HepG2 (cell line): Measurements from ENCODE around the gene MTSS2. TPM values are rescaled to one million over a fixed set of nuclear protein-coding genes. Genes with fewer than 3 reads are reported as not detected.

Source experiments
- ARID4A ChIP-seq: sonication (generic); formaldehyde crosslinking; IDR thresholded peaks from 2 replicates; pipeline ENCODE4 v1.5.0; 2020; ENCODE audit warnings: mild to moderate bottlenecking, missing genetic modification reagents, borderline replicate concordance
- KAT8 ChIP-seq: IDR thresholded peaks from 2 replicates; pipeline ENCODE4 v1.6.1; 2016; ENCODE audit warnings: missing genetic modification reagents, missing compliant biosample characterization
- MED1 ChIP-seq: sonication (generic); formaldehyde crosslinking; IDR thresholded peaks from 2 replicates; pipeline ENCODE4 v1.4.0; 2020; ENCODE audit warnings: missing genetic modification reagents
- NFKBIZ ChIP-seq: IDR thresholded peaks from 2 replicates; pipeline ENCODE4 v1.6.1; 2018; ENCODE audit warnings: missing genetic modification reagents, missing compliant biosample characterization
- PHF21A ChIP-seq: sonication (generic); formaldehyde crosslinking; IDR thresholded peaks from 2 replicates; pipeline ENCODE4 v1.5.0; 2020; ENCODE audit warnings: mild to moderate bottlenecking, missing genetic modification reagents
- SOX13 ChIP-seq, 3 experiments: fragments of 450-650 bp in 1 of 3; sonication (generic) in 1 of 3; formaldehyde crosslinking in 1 of 3; IDR thresholded peaks in 2 of 3; conservative IDR thresholded peaks in 1 of 3; 2 replicates each; pipeline versions ENCODE4 v1.5.0 to v1.6.1; 2016 to 2020; ENCODE audit warnings: antibody characterized with exemption in 1 of 3, mild to moderate bottlenecking in 1 of 3, missing compliant biosample characterization in 1 of 3, missing genetic modification reagents in 1 of 3, moderate library complexity in 1 of 3
- TEAD3 ChIP-seq: optimal IDR thresholded peaks from 2 replicates; pipeline ENCODE3; 2016; ENCODE audit warnings: borderline replicate concordance
- THAP11 ChIP-seq: IDR thresholded peaks from 2 replicates; pipeline ENCODE4 v1.6.1; 2016; ENCODE audit warnings: missing biosample characterization, missing genetic modification reagents
- THYN1 ChIP-seq: sonication (generic); formaldehyde crosslinking; IDR thresholded peaks from 2 replicates; pipeline ENCODE4 v1.8.1; 2023; ENCODE audit warnings: low read depth, mild to moderate bottlenecking, moderate library complexity, missing genetic modification reagents, borderline replicate concordance
- ZBTB33 ChIP-seq: sonication (generic); formaldehyde crosslinking; IDR thresholded peaks from 2 replicates; pipeline ENCODE4 v1.4.0; 2020; ENCODE audit warnings: missing genetic modification reagents
- ZBTB46 ChIP-seq: sonication (generic); formaldehyde crosslinking; IDR thresholded peaks from 2 replicates; pipeline ENCODE4 v1.4.0; 2020; ENCODE audit warnings: mild to moderate bottlenecking, missing genetic modification reagents, borderline replicate concordance
- ZFP90 ChIP-seq: sonication (generic); formaldehyde crosslinking; IDR thresholded peaks from 2 replicates; pipeline ENCODE4 v1.8.0; 2022; ENCODE audit warnings: missing genetic modification reagents, mild to moderate bottlenecking, inconsistent platforms, borderline replicate concordance
- ZNF501 ChIP-seq: sonication (generic); formaldehyde crosslinking; IDR thresholded peaks from 2 replicates; pipeline ENCODE4 v1.5.1; 2020; ENCODE audit warnings: mild to moderate bottlenecking, moderate library complexity, missing genetic modification reagents
- ZNF503 ChIP-seq: sonication (generic); formaldehyde crosslinking; IDR thresholded peaks from 2 replicates; pipeline ENCODE4 v1.4.0; 2020; ENCODE audit warnings: missing genetic modification reagents
- ZXDC ChIP-seq: sonication (generic); formaldehyde crosslinking; IDR thresholded peaks from 2 replicates; pipeline ENCODE4 v1.5.0; 2020; ENCODE audit warnings: mild to moderate bottlenecking, missing genetic modification reagents
- polyA plus RNA-seq, 8 experiments: library from polyadenylated mRNA; depleted of rRNA in 3 of 8; stranded (reverse) in 7 of 8; unstranded in 1 of 8; fragments of >200 nt; fragmentation: Illumina TruSeq in 4 of 8; extraction: Trizol in 4 of 8; gene quantifications; 2 replicates each; pipeline versions ENCODE4 v1.2.1 to v1.2.3, GENCODE V29; 2011 to 2016; ENCODE audit warnings: low read depth in 4 of 8, missing spikeins in 1 of 8, mixed read lengths in 1 of 8; ENCODE audit not compliant: insufficient read depth in 1 of 8
- total RNA-seq, 5 experiments: library from RNA; depleted of rRNA; stranded (reverse); fragments of >200 nt; fragmentation: Illumina TruSeq; extraction: Trizol; gene quantifications; 2 replicates each; pipeline ENCODE4 v1.2.3, GENCODE V29; 2016; ENCODE audit warnings: low read depth in 1 of 5

MTSS2 gene
- total and polyA plus RNA-seq, 2 of the 13 experiments (the other 11 are each of a cell fraction or from before 2014, with no cell fraction given), result 132 to 242 TPM

GRCh38 chr16:70703041-70703834 is 17.4 kb upstream of the MTSS2 start (continued):
- TF ChIP-seq SOX13 (IDR thresholded peaks at IDR 0.05) (no peak), SOX13 (CRISPR knock-in tag; conservative IDR thresholded peaks at IDR 0.05 in 1 of 2, IDR thresholded peaks at IDR 0.05 in 1 of 2) (peak in 1 of 2 experiments; percentile 3; a peak in 1 of 4 replicates), THYN1 (no peak), ZBTB46 (no peak), KAT8 (no peak), THAP11 (no peak), NFKBIZ (CRISPR knock-in tag) (no peak), ZXDC (CRISPR knock-in tag) (no peak), PHF21A (CRISPR knock-in tag) (no peak; the same call in 1 of the 2 replicates), TEAD3 (CRISPR knock-in tag) (peak; percentile 67), ARID4A (no peak), MED1 (CRISPR knock-in tag) (no peak), ZNF503 (CRISPR knock-in tag) (no peak), ZFP90 (CRISPR knock-in tag) (no peak), ZBTB33 (CRISPR knock-in tag) (peak; percentile 70), ZNF501 (no peak)
